ENCODE measurements around the gene KIAA0408.

Gene KIAA0408

DNA sequence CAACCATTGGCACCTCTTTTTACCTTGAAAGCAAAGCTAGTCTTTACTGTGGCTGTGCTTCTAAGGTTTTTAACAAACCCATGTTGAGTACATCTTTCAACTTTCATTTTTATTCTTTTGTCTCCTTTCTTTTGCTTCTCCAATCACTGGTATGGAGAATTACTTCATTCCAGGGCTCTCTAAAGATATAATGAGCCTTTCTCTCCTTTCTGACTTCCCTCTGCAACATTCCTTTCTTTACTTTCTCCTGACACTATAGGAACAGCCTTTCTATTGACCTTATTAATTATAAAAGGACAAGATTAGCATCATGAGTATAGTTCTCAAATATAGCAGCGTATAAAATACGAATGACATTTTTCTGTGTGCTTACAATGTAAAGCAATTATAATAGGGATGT, 23.1 kb upstream of the KIAA0408 start:
- Histone ChIP-seq H3K36me3 (ENCODE audit: control insufficient read depth in 2 of 2, insufficient read depth in 2 of 2, low read length in 2 of 2) (no peaks in the 10 kb centered on the region), H3K9me3 (ENCODE audit: control insufficient read depth in 2 of 2, low read length in 2 of 2) (no peaks in the 10 kb centered on the region), H3K27ac (ENCODE audit: low read depth in 2 of 2, low read length in 2 of 2) (no peak overlapping the region)

DNA sequence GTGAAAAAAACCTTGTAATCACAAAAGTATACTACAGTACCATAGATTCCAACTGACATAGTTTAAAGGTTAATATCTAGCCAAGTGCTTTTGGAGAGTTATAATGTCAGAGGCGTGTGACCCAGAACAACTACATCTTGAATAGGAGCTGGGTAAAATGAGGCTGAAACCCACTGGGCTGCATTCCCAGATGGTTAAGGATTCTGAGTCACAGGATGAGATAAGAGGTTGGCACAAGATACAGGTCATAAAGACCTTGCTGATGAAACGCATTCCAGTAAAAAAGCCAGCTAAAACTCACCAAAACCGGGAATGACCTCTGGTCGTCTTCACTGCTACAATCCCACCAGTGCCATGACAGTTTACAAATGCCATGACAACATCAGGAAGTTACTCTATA, 22.4 kb upstream of the KIAA0408 start:
- no peak overlapping the region for H3K4me3 ChIP-seq (ENCODE audit: low read length in 2 of 2)

More for the DNA sequence above, 23.1 kb upstream of the KIAA0408 start:
- H3K9ac ChIP-seq (ENCODE audit: low read depth in 1 of 2, low read length in 2 of 2) = no peak overlapping the region
- no peaks in the 10 kb centered on the region for H3K4me1 ChIP-seq (ENCODE audit: control insufficient read depth in 2 of 2, insufficient read depth in 2 of 2, low read length in 2 of 2)
- H3K4me3 ChIP-seq (ENCODE audit: low read length in 2 of 2) = no peak overlapping the region
- no peaks in the 10 kb centered on the region for H3K27me3 ChIP-seq (ENCODE audit: control insufficient read depth in 2 of 2, insufficient read depth in 2 of 2, low read length in 2 of 2)

DNA sequence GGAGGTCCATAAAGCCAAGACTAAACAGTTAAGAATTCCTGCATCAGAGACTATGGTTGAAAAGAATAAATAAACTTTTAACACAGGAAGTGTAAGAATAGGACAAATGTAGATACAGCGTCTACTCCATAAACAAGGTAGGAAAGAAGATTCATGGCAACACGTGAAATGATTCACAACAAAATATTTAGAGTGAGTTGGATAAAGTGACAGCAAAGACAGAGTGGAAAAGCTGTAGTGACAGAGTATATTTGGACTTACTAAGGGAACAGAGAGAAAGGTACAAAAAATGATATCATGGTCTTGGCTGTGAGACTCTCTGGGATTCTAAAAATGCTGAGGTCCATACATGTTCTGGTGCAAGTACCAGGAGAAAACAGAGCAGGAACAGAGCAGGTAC, 21.9 kb upstream of the KIAA0408 start:
- Histone ChIP-seq H3K27me3 (ENCODE audit: control insufficient read depth in 2 of 2, insufficient read depth in 2 of 2, low read length in 2 of 2) (no peaks in the 10 kb centered on the region), H3K9ac (ENCODE audit: low read depth in 1 of 2, low read length in 2 of 2) (no peak overlapping the region), H3K4me1 (ENCODE audit: control insufficient read depth in 2 of 2, insufficient read depth in 2 of 2, low read length in 2 of 2) (no peaks in the 10 kb centered on the region), H3K27ac (ENCODE audit: low read depth in 2 of 2, low read length in 2 of 2) (no peak overlapping the region), H3K4me3 (ENCODE audit: low read length in 2 of 2) (no peak overlapping the region), H3K36me3 (ENCODE audit: control insufficient read depth in 2 of 2, insufficient read depth in 2 of 2, low read length in 2 of 2) (no peaks in the 10 kb centered on the region), H3K9me3 (ENCODE audit: control insufficient read depth in 2 of 2, low read length in 2 of 2) (no peaks in the 10 kb centered on the region)

More for the DNA sequence above, 22.4 kb upstream of the KIAA0408 start:
- no peaks in the 10 kb centered on the region for H3K36me3 ChIP-seq (ENCODE audit: control insufficient read depth in 2 of 2, insufficient read depth in 2 of 2, low read length in 2 of 2)
- no peak overlapping the region for H3K9ac ChIP-seq (ENCODE audit: low read depth in 1 of 2, low read length in 2 of 2)
- H3K4me1 ChIP-seq (ENCODE audit: control insufficient read depth in 2 of 2, insufficient read depth in 2 of 2, low read length in 2 of 2) = no peaks in the 10 kb centered on the region
- no peaks in the 10 kb centered on the region for H3K27me3 ChIP-seq (ENCODE audit: control insufficient read depth in 2 of 2, insufficient read depth in 2 of 2, low read length in 2 of 2)
- H3K27ac ChIP-seq (ENCODE audit: low read depth in 2 of 2, low read length in 2 of 2) = no peak overlapping the region
- H3K9me3 ChIP-seq (ENCODE audit: control insufficient read depth in 2 of 2, low read length in 2 of 2) = no peaks in the 10 kb centered on the region

DNA sequence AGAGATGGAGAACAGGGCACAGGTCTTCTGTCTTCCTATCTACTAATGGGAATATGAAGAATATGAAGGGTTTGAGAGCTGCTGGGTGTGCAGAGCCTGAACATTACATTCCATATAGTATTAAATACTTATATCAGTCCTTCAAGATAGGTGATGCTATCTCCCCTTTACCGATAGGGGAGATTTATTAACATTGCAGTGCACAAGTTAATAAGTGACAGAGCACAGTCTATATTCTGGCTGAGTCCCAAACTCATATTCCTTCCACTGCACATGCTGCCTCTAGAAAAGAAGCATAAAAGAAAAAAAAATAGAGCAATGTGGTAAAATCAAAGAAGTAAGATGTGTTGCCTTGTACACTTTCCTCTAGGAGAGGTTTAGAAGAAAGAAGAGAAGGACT, 18.5 kb upstream of the KIAA0408 start:
- no peaks in the 10 kb centered on the region for H3K4me1 ChIP-seq (ENCODE audit: control insufficient read depth in 2 of 2, insufficient read depth in 2 of 2, low read length in 2 of 2)
- H3K27me3 ChIP-seq (ENCODE audit: control insufficient read depth in 2 of 2, insufficient read depth in 2 of 2, low read length in 2 of 2) = no peaks in the 10 kb centered on the region
- H3K9me3 ChIP-seq (ENCODE audit: control insufficient read depth in 2 of 2, low read length in 2 of 2) = no peaks in the 10 kb centered on the region
- H3K9ac ChIP-seq (ENCODE audit: low read depth in 1 of 2, low read length in 2 of 2) = no peak overlapping the region
- no peak overlapping the region for H3K4me3 ChIP-seq (ENCODE audit: low read length in 2 of 2)
- H3K36me3 ChIP-seq (ENCODE audit: control insufficient read depth in 2 of 2, insufficient read depth in 2 of 2, low read length in 2 of 2) = no peaks in the 10 kb centered on the region
- no peak overlapping the region for H3K27ac ChIP-seq (ENCODE audit: low read depth in 2 of 2, low read length in 2 of 2)

DNA sequence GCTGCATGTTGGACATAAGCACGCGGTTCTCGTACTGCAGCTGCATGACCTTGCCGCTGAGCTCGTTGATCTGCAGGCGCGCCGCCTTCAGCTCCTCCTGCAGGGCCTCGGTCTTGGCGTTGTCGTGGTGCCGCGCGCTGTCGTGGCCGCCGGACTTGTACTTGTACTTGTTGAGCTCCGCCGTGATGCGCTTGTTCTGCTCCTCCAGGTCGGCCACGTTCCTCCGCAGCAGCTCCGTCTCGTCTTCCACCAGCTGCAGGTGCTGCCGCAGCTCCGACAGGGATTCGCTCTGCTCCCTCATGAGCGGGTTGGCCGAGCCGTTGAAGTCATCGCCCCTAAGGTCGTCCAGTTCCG, 16.6 kb upstream of the KIAA0408 start:
- no peaks in the 10 kb centered on the region for H3K4me1 ChIP-seq (ENCODE audit: control insufficient read depth in 2 of 2, insufficient read depth in 2 of 2, low read length in 2 of 2)
- H3K36me3 ChIP-seq (ENCODE audit: control insufficient read depth in 2 of 2, insufficient read depth in 2 of 2, low read length in 2 of 2) = no peaks in the 10 kb centered on the region
- no peak overlapping the region for H3K9ac ChIP-seq (ENCODE audit: low read depth in 1 of 2, low read length in 2 of 2)
- no peak overlapping the region for H3K4me3 ChIP-seq (ENCODE audit: low read length in 2 of 2)
- H3K27me3 ChIP-seq (ENCODE audit: control insufficient read depth in 2 of 2, insufficient read depth in 2 of 2, low read length in 2 of 2) = no peaks in the 10 kb centered on the region
- H3K9me3 ChIP-seq (ENCODE audit: control insufficient read depth in 2 of 2, low read length in 2 of 2) = no peaks in the 10 kb centered on the region
- H3K27ac ChIP-seq (ENCODE audit: low read depth in 2 of 2, low read length in 2 of 2) = no peak overlapping the region

DNA sequence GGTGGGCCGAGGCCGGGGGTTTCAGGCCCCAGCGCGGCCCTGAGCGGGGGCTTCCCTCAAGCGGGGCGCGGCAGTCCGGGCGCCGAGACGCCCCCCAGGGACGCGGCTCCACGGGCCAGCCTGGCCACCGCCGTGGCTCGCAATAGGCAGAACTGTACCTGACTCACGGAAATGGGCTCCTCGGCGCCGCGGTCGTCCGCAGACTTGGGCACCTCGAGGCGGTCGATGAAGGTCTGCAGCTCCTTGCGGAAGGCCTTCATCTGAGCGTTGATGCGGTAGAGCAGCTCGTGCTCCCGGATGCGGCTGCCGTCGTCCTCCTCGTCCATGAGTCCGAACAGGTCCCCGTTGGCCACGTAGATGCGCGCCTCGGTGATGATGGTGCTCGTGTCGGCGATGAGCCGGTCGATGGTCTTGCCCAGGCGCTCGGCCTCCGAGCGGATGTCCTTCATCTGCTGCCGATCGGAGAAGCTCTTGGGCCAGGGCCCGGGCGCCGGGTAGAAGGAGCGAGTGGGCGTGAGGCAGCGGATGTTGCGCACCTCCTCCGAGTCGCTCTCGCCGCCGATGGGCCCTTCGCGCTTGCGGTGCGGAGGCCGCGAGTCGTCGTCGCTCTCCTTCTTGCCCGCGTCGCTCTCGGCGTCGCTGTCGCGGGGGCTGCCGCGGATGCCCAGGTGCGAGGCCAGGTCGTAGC, 16.1 kb upstream of the KIAA0408 start:
- no peaks in the 10 kb centered on the region for H3K4me1 ChIP-seq (ENCODE audit: control insufficient read depth in 2 of 2, insufficient read depth in 2 of 2, low read length in 2 of 2)
- no peak overlapping the region for H3K9ac ChIP-seq (ENCODE audit: low read depth in 1 of 2, low read length in 2 of 2)
- H3K4me3 ChIP-seq (ENCODE audit: low read length in 2 of 2) = no peak overlapping the region
- no peaks in the 10 kb centered on the region for H3K27me3 ChIP-seq (ENCODE audit: control insufficient read depth in 2 of 2, insufficient read depth in 2 of 2, low read length in 2 of 2)
- no peaks in the 10 kb centered on the region for H3K36me3 ChIP-seq (ENCODE audit: control insufficient read depth in 2 of 2, insufficient read depth in 2 of 2, low read length in 2 of 2)
- H3K9me3 ChIP-seq (ENCODE audit: control insufficient read depth in 2 of 2, low read length in 2 of 2) = no peaks in the 10 kb centered on the region
- no peak overlapping the region for H3K27ac ChIP-seq (ENCODE audit: low read depth in 2 of 2, low read length in 2 of 2)

DNA sequence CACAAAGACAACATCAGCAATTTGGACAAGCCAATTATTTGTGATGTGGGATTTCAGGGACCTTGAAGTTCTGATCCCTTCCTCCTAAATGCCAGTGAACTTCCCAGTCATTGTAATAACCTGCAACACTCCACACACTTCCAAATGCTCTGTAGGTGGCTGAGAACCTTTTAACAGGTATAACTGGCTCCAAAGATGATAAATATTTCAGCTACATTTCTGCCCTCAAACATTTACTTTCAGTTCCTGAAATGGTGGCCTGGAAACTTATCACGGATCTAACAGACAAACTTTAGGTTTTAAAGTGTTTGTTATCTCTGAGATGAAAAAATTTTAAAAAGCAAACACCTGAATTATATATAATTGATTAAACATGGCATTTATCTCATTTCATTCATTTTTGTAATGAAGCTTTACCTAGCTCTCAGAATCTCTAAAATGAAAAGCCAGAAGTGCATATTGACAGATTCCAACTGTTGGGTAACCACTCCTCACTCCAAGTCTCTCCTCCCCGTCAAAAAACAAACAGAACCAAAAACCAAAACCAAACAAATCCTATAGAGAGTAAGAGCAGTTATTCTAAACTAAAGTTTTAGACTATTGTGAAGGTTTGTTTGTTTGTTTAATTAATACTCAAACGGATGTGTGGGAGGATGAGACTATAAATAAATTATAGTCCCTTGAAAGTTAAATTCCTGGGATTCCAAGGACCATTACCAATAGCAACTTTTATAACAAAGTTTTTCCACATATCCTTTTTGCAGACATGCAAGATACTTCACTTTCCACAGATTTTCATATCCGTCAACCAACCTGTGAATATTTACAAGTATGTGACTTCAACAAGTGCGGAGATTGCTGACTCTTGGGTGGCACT, 12.4 kb upstream of the KIAA0408 start:
- H3K4me3 ChIP-seq (ENCODE audit: low read length in 2 of 2) = no peak overlapping the region
- no peak overlapping the region for H3K9ac ChIP-seq (ENCODE audit: low read depth in 1 of 2, low read length in 2 of 2)

DNA sequence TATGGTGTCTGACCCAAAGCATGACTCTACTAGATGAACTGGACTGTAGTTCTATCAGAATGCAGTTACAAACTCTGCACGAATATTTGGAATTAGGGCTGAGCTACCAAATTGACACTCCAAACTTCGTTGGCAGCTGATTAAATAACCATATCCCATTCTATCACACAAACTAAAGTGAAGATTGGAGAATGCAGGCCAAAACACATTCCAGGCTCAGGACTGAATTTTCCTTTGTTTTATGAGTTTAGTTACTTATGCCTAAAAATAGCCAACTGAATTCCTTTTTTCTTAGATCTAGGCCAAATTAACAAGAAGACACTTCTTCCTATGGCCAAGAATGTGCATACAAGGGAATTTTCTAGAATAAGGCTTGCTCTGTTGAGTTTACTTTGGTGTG, 9.7 kb upstream of the KIAA0408 start:
- Histone ChIP-seq H3K4me3 (ENCODE audit: low read length in 2 of 2) (no peak overlapping the region), H3K27me3 (ENCODE audit: control insufficient read depth in 2 of 2, insufficient read depth in 2 of 2, low read length in 2 of 2) (no peaks in the 10 kb centered on the region), H3K9ac (ENCODE audit: low read depth in 1 of 2, low read length in 2 of 2) (no peak overlapping the region), H3K27ac (ENCODE audit: low read depth in 2 of 2, low read length in 2 of 2) (no peak overlapping the region), H3K4me1 (ENCODE audit: control insufficient read depth in 2 of 2, insufficient read depth in 2 of 2, low read length in 2 of 2) (no peaks in the 10 kb centered on the region), H3K9me3 (ENCODE audit: control insufficient read depth in 2 of 2, low read length in 2 of 2) (no peaks in the 10 kb centered on the region), H3K36me3 (ENCODE audit: control insufficient read depth in 2 of 2, insufficient read depth in 2 of 2, low read length in 2 of 2) (no peaks in the 10 kb centered on the region)

More for the DNA sequence above, 12.4 kb upstream of the KIAA0408 start:
- Histone ChIP-seq H3K9me3 (ENCODE audit: control insufficient read depth in 2 of 2, low read length in 2 of 2) (no peaks in the 10 kb centered on the region), H3K27ac (ENCODE audit: low read depth in 2 of 2, low read length in 2 of 2) (no peak overlapping the region), H3K4me1 (ENCODE audit: control insufficient read depth in 2 of 2, insufficient read depth in 2 of 2, low read length in 2 of 2) (no peaks in the 10 kb centered on the region), H3K27me3 (ENCODE audit: control insufficient read depth in 2 of 2, insufficient read depth in 2 of 2, low read length in 2 of 2) (no peaks in the 10 kb centered on the region), H3K36me3 (ENCODE audit: control insufficient read depth in 2 of 2, insufficient read depth in 2 of 2, low read length in 2 of 2) (no peaks in the 10 kb centered on the region)

DNA sequence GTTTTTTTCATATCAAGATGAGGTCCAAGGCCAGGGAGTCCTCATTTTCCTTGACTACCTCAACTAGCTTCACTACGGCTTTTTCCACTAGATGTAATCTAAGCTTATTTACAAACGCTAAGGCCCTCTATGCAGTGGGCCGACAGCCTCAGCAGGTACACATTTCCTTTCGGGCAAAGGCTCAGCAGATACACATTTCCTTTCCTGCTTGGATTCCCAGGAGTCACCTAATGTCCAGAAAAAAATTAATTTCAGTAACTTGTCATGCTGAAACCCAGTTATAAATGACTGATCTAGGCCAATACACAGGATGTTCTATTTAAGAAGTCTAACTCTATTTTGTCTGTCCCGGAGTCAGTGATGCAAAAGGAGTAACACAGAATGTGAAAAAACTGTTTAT, 7.2 kb upstream of the KIAA0408 start:
- Histone ChIP-seq H3K36me3 (ENCODE audit: control insufficient read depth in 2 of 2, insufficient read depth in 2 of 2, low read length in 2 of 2) (no peaks in the 10 kb centered on the region), H3K27me3 (ENCODE audit: control insufficient read depth in 2 of 2, insufficient read depth in 2 of 2, low read length in 2 of 2) (no peaks in the 10 kb centered on the region), H3K4me1 (ENCODE audit: control insufficient read depth in 2 of 2, insufficient read depth in 2 of 2, low read length in 2 of 2) (no peaks in the 10 kb centered on the region), H3K27ac (ENCODE audit: low read depth in 2 of 2, low read length in 2 of 2) (no peak overlapping the region), H3K4me3 (ENCODE audit: low read length in 2 of 2) (no peak overlapping the region), H3K9me3 (ENCODE audit: control insufficient read depth in 2 of 2, low read length in 2 of 2) (no peaks in the 10 kb centered on the region), H3K9ac (ENCODE audit: low read depth in 1 of 2, low read length in 2 of 2) (no peak overlapping the region)

DNA sequence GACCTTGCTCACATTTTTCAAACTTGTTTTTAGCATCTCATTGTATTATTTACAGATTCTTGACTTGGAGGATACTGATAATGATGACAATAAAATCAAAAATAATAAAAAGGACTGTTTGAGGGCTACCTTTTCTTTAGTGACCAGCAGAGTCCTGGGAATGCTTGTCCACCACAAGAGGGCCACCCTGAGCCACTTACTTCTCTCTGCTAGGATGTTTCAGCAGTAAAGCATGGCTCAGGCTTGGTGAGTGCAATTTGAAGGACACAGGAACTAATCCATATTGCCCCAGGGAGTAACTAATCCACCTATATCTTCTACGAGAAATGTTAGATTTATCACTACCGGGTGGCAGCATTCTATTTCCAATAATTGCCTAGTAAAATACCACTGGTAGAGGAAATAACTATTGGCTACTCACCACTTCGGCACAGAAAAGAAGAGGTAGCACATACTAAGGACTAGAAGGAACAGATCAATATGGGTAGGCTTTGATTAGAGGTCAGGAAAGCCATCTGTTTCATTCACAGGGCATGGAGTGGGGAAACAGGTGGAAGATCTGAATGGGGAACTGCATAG, 5.8 kb upstream of the KIAA0408 start:
- no peak overlapping the region for H3K4me3 ChIP-seq (ENCODE audit: low read length in 2 of 2)
- H3K27me3 ChIP-seq (ENCODE audit: control insufficient read depth in 2 of 2, insufficient read depth in 2 of 2, low read length in 2 of 2) = no peaks in the 10 kb centered on the region
- no peaks in the 10 kb centered on the region for H3K36me3 ChIP-seq (ENCODE audit: control insufficient read depth in 2 of 2, insufficient read depth in 2 of 2, low read length in 2 of 2)
- no peaks in the 10 kb centered on the region for H3K4me1 ChIP-seq (ENCODE audit: control insufficient read depth in 2 of 2, insufficient read depth in 2 of 2, low read length in 2 of 2)
- H3K27ac ChIP-seq (ENCODE audit: low read depth in 2 of 2, low read length in 2 of 2) = no peak overlapping the region
- no peak overlapping the region for H3K9ac ChIP-seq (ENCODE audit: low read depth in 1 of 2, low read length in 2 of 2)
- H3K9me3 ChIP-seq (ENCODE audit: control insufficient read depth in 2 of 2, low read length in 2 of 2) = no peaks in the 10 kb centered on the region

Data from mucosa of rectum (tissue), 2 donors.